ENCODE results near the gene SHPK.
A peak's percentile ranks its signal among the peaks of the same experiment; 100 is the strongest.
"Not testable (repeated sequence)": the region's sequence is repeated elsewhere in the genome, so short reads cannot be mapped to it uniquely, and the experiment has no call there.

SHPK gene

DNA sequence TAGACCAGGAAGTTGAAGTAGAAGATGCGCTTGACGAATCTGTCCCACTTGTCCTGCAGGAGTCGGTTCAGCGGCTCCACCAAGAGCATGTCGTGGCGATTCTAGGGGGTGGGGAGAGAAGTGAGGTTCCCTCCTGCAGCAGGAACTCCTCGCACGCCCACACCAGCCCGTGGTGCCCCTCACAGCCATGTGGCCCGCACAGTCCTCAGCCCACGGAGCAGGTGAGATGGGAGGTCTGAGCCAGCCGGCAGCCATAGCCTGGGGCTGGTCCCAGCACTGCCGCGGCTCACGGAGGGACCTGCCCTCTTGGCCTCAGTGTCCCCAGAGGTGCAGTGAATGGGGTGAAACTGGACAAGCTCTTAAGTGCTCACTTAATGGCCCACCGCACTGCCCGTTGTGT is 50.2 kb downstream of the SHPK start:
- no peak for DNase-seq

DNA sequence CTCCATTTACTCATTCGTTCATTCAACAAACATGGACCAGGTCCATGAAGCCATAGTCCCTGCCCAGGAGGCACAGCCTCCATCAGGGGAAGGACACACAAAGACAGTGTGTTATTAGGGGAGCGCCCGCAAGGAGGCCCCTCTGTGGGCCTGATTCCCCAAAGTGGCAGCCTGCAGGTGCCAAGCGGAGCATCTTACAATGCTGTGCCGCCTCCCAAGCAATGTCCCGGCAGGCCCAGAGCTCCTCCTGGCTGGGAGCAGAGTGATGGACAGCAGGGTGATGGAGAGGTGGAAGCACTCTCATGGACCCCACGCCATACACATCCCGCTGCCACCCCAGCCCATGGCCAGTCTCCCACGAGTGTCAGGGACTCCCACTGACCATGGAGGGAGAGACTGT is 52.6 kb downstream of the SHPK start:
- no peak for DNase-seq

DNA sequence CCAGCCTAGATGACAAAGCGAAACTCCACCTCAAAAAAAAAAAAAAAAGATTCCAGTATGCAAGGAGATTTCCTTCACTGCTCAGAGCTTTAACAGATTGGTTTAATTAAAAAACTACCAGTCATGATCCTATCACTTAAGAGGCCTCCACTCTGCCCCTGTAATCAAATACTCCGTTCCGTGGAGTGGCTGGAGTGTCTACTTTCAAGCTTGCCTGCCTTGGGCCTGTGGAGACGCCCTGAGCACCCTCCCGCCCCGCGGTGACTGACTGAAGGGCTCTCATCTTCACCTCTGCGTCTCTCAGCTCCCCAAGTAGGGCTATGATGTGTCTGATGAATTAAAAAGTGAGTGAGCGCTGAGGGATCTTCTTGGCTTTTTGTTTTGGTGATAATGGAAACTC is 53.1 kb downstream of the SHPK start:
- no peak for DNase-seq

DNA sequence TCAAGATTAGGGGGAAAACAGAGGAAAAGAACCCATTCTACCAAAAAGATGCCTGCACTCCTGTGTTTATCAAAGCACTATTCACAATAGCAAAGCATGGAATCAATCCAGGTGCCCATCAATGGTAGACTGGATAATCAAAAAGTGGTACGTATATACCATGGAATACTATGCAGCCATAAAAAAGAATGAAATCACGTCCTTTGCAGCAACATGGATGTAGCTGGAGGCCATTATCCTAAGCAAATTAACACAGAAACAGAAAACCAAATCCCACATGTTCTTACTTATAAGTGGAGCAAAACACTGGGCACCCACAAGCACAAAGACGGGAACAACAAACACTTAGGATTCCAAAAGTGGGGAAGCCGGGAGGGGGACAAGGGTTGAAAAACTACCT is 57.4 kb downstream of the SHPK start:
- DNase-seq, result not testable (repeated sequence)

DNA sequence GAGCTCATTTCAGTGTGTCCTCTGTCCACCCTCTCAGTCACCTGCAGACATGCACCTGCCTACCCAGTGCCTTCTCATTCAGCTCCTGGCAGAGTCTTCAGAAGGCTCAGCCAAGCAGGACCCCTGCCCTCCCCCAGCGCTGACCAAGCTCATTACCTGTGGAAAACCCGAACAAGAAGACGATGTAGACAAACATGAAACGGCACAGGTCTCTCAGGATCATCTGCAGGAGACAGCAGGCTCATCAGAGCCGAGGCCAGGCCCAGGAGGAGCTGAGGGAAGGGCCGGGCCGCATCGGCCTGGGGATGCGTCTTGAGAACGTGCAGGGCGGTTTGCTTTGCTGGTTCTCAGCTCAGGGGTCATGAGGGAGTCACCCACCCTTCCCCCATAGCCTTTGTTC is 59.1 kb downstream of the SHPK start:
- no peak for DNase-seq

DNA sequence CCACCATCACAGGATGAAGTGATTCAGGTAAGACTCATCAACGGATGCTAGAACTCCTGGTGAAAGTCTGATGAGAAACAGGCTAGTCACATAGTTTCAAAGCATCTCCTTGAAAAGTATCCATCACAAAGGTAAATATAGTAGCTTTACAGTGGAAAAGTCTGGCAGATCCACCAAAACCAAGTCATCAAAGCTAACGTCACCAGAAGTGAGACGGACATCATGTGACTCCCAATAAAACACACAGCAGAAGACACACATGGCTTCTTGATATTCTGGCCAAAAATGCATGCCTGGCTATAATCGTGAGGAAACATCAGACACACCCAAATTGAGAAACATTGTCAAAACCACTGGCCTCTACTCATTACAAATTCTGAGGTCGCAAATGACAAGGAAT is 60.5 kb downstream of the SHPK start:
- DNase-seq, result peak; percentile 40 to 68

DNA sequence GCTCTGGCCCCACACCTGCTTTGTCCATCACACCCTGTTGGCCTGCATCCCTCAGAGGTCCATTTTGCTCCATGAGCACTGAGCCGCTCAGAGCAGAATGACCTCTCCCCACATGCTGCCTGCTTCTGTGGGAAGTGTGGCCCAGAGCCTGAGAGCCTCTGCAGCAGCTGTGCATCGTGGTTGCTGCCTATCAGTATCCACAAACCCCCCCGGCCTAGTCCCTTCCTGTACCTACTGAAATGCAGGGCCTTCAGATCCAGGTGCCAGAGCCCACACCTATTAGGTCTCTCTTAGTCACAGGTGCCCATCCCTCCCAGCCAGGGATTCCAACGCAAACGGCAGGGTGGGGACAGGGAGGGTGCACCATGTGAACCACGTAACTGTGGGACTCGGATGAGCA is 61.8 kb downstream of the SHPK start:
- no peak for DNase-seq

DNA sequence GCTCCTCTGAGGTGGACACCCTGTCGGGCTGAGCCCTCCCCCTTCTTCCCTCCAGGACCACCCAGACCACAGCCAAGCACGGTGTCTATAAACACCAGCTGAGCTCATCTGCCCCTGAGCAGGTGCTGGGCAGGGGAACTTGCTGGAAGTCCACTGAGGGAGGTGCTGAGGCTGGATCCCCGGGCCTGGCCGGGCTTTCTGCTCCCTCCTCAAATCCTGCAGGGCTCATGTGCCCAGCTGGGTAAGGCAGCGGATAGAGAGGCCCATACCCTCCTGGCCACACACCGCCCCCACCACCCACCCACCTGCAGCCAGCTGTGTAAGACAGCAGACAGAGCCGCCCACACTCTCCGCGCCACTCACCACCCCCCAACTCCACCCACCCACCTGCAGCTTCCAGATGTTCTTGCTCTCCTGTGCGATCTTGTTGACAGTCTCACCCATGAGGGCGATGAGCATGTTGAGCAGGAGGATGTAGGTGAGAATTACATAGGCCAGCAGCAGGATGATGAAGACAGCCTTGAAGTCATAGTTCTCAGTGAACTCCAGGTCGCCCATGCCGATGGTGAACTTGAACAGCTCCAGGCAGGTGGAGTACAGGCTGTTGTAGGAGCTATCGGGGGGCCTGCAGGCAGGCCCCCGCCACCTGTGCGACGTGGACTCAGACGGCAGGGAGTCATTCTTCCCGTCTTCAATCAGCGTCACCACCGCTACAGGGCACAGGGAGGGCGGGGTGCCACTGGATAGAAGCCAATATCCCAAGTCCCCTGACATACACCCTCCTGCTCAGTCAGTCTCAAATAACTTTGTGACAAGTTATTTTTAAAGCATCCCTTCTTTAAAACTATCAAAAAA is 62.6 kb downstream of the SHPK start:
- DNase-seq, result no peak

DNA sequence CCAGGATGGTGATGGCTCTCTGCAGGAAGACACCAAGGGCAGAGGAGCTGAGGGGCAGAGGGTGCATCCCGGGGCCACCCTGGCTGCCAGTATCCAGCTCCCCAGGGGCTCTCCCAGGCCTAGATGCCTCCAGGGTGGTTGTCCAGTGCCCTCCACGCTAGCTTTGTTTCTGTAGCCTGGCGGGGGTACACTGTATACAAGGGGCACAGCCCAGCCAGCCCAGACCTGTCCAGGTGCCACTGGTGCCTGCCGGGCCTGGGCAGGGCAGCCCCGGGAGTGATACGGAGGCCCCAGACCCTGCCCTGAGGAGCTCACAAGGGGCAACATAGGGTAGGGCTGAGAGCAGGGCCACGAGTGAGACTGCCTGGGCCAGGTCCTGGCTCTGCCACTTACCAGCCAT is 63.8 kb downstream of the SHPK start:
- no peak for DNase-seq

DNA sequence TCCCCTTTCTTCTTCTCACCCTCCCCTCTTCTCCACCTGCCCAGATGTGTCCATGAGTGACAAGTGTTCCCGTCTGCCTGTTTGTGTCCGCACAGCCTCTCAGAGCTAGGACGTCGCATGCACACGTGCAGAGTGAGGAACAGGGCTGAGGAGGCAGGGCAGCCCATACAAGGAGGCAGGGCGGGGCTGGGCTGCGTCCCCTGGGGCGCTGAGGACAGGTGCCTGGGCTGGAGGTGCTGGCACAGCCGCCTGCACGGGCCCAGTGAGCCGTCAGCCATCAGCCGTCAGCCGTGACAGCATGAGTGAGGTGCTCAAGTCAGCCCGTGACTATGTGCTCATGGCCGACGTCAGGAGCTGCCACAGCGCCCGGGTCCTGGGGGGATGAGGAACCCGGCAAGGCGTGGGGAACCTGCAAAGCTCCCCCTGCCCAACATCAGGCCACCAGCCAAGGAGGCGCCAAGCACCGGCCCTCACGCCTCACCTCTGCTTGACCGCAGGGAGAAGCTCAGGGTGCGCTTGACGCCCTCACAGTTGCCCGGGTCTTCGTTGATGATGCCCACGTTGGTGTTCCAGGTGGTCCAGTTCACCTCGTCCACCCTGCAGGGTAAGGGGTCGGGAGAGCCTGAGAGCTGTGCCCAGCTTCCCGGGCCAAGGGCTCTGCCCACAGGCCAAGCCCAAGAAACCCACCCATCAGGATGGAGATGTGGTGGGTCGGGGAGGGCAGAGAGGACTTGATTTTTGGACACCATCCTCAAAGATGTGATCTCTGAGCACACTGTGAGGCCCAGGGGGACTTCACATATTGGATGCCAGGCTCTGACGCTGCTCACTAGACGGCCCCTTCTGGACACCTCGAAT is 64.8 kb downstream of the SHPK start:
- no peak for DNase-seq

DNA sequence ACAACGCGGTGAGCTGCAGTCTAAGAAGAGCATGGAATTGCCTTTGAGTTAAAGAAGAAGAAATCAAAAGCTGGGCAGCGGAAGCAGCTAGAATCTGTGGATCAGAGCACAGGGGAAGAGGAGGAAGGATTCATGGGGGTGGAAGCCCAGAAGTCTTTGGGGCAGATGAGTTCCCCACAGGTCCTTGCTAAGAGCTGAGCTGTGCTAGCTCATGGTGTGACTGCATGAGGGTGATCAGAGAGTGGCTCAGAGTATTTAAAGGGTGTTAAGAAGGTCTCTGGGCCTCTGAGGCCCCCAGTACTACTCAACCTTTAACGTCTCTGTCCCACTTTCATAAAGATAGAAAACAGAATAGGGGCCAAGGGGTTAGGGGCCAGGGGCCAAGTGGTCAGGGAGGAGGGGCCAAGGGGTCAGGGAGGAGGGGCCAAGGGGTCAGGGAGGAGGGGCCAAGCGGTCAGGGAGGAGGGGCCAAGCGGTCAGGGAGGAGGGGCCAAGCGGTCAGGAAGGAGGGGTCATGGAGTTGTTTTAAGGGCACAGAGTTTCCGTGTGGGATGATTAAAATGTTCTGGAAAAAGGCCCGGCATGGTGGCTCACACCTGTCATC is 66.4 kb downstream of the SHPK start:
- DNase-seq, result no peak

DNA sequence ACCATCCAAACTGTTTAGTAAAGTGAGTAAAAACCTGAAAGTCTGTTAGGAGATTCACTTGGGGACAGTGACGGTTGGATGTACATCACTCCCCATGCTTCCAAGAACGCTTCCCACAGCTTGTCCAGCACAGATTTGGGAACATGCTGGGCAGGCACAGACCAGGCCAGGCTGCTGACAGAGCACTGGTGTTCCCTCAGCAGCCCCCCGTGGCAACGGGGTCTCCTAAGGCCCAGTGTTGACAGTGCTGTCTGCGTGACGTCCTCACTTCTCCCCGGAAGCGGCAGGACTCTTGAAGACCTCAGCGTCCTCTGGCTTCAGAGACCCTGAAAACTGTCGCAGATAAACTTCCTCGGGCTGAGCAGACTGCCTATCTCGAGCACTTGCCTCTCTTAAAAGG is 69.5 kb downstream of the SHPK start:
- no peak for DNase-seq

DNA sequence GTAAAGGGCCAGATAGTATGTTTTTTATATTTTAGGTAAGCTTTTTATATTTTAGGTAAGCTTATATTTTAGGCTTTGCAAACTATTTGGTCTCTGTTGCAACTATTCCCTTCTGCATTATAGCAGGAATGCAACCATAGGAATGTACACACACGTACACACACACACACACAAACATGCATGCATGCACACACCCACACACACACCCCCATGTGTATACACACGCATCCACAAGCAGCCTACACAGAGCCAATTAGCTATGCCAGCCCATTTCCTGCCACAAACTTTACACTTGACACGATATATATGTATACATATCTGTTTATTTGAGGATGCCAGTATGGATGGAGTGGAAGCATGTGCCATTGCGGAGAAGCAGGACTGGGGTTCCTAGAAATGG is 70.9 kb downstream of the SHPK start:
- DNase-seq, result no peak

DNA sequence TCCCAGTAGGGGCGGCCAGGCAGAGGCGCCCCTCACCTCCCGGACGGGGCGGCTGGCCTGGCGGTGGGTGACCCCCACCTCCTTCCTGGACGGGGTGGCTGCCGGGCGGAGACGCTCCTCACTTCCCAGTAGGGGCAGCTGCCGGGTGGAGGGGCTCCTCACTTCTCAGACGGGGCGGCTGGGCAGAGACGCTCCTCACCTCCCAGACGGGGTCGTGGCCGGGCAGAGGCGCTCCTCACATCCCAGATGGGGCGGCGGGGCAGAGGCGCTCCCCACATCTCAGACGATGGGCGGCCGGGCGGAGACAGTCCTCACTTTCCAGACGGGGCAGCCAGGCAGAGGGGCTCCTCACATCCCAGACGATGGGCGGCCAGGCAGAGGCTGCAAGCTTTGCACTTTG is 71.8 kb downstream of the SHPK start:
- not testable (repeated sequence) for DNase-seq

DNA sequence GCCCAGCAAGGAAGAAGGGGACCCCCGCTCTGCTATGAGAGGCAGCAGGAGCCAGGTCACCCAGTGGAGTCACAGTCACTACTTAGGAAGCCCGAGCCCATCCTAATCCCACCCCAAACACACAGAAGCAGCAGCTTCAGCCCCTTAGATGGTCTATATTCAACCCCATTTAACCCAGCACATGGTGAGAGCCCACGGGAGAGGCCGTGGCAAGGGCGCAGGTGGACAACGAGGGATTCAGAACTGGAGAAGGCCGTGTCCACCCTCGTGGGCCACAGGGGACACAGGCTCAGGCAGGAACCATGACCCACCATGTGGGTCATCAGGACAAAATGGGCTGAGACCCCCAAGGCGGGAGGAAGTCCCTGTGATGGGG is 76.8 kb downstream of the SHPK start:
- DNase-seq, result no peak

DNA sequence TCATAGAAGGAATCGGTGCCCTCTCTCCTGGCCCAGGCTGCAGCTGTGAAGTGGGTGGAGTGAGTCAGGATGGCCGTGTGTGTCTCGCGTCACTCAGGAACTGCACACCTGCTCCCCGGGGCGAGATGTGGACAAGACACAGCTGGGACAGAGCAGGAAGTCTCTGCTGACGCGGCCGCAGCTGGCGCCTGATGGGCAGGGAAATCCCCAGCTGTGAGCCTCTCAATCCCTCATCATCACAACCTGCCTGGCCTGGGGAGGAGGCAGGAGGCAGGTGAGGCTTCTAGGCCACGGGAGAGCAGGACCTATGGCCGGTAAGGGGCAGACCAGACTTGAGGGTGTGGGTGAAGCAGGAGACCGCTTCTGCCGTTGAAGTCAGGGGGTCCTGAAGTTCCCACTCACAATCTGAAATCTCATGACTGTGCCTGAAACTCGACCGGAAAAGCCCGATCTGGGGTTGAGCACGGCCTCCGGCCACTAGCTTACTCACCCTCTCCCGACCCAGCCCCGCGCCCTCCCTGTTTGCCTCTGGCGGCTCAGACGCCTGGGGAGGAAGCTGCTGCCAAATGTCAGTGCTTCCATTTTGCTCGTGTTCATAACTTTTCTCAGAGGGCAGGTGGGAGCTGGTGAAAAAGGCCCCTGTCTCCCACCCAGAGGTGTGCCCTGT is 77.3 kb downstream of the SHPK start:
- DNase-seq, result no peak

Data from inflammatory macrophage (primary cell).